22Rv1 (cell line): ENCODE data around the gene TPH2.

Experiments used
- CTCF ChIP-seq: fragments of 450-650 bp; IDR thresholded peaks from 2 replicates; pipeline ENCODE4 v1.5.1; 2017; ENCODE audit warnings: mild to moderate bottlenecking
- ZFX ChIP-seq: fragments of 450-650 bp; IDR thresholded peaks from 2 replicates; pipeline ENCODE4 v1.6.1; 2017; ENCODE audit warnings: antibody characterized with exemption, borderline replicate concordance

DNA sequence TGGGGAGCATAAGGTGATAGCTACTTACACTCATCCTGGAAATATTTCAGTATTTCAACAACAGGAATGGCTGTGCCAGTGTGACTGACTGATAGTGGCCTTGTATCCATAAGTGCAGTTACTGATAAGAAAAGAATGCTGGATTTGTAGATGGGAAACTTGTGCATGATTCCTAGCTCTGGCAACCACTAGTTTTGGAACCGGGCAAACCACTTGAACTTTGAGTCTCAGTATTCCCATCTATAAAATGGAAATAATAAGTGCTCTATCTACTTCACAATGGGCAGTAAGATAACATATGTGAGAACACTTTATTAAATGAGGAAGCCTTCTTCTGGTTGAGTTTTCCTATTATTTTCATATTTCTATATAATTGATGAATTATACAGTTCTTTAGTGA lies 77.2 kb downstream of the TPH2 start:
- no peak for TF ChIP-seq CTCF
- TF ChIP-seq ZFX, result no peak
